MM.1S (cell line): ENCODE data around the gene EIF3I.

ENCODE experiments used
- EZH2phosphoT487 ChIP-seq: fragments of 300-600 bp; sonication (generic); IDR thresholded peaks from 2 replicates; pipeline ENCODE4 v1.6.1; 2018; ENCODE audit warnings: antibody characterized with exemption, low read length
- TF ChIP-seq, protein P1 (sequence below): fragments of 300-600 bp; sonication (generic); IDR thresholded peaks from 2 replicates; pipeline ENCODE4 v1.5.1; 2016; ENCODE audit warnings: antibody characterized with exemption, low read length, mixed read lengths

DNA sequence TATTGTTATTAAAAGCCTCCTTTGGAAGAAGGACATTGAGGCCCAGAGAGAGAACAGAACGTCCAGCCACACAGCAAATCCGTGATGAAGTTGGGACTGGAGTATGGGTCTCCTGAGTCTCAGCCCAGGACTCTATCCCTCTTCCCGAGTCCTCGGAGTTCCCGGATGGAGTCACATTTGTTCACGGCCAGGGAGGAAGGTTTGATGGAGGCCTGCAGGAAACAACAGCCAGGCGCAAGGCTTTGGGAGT, 43.1 kb upstream of the EIF3I start:
- TF ChIP-seq EZH2phosphoT487 = no peak
- TF ChIP-seq, protein P1, sequence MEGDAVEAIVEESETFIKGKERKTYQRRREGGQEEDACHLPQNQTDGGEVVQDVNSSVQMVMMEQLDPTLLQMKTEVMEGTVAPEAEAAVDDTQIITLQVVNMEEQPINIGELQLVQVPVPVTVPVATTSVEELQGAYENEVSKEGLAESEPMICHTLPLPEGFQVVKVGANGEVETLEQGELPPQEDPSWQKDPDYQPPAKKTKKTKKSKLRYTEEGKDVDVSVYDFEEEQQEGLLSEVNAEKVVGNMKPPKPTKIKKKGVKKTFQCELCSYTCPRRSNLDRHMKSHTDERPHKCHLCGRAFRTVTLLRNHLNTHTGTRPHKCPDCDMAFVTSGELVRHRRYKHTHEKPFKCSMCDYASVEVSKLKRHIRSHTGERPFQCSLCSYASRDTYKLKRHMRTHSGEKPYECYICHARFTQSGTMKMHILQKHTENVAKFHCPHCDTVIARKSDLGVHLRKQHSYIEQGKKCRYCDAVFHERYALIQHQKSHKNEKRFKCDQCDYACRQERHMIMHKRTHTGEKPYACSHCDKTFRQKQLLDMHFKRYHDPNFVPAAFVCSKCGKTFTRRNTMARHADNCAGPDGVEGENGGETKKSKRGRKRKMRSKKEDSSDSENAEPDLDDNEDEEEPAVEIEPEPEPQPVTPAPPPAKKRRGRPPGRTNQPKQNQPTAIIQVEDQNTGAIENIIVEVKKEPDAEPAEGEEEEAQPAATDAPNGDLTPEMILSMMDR = no peak
